HG02623 (cell line): ENCODE results near the gene MEGF6.

Source experiments
- ATAC-seq: cut with Tn5 transposase; IDR thresholded peaks from one replicate; pipeline ENCODE4 v1.9.1; 2021; ENCODE audit warnings: moderate library complexity; ENCODE audit not compliant: unreplicated experiment

The MEGF6 gene

DNA sequence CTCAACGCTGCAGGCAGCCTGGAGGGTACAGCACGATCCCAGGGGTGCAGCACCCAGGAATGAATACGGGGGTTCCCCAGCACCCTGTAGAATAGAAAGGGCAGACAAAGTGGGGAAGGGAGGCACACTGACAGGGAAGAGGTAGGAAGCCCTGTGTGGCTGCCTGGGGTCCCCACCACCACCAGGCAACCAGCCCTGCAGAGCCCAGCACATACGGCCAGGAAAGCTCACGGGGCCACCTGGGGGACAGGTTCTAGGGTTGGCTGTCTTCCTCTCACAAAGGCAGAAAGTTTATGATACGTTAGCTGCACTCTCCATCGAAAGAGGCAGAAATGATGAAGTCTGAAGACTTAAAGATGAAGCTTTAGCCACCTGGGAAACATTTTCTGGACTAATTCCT is 104.4 kb downstream of the MEGF6 start:
- ATAC-seq: no peak

DNA sequence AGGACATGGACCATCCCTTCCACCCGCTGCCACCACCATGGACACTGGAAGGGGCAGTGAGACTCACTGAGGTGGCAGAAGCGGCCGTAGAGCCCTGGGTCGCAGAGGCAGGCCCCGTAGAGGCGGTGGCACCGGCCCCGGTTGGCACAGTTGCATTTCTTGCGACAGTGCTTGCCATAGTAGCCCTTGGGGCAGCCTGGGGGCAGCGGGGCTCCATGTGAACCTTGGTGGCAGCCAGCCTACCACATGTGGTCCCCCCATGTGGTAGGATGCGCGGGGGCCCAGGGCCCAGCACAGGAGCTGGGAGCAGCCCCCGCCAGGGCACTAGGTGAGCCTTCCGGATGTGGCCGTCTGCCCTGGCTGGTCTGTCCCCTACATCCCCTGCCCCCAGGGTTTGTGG is 105.3 kb downstream of the MEGF6 start:
- no peak for ATAC-seq

DNA sequence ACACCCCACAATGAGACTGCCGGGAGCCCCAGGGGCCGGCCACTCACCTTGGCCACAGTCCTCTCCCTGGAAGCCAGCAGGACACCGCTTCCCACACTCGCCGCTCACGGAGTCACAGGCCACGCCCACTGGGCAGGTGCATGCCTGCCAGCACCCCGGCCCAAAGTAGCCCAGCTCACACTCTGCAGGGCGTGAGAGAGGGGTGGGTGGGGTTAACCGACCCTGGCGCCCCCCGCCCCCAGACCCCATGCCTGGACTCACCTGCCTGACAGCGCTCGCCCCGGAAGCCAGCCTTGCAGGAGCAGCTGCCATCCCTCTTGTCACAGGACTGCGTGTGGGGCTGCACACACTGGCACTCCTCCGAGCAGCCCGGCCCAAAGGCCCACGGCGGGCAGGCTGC is 106.1 kb downstream of the MEGF6 start:
- ATAC-seq: no peak

DNA sequence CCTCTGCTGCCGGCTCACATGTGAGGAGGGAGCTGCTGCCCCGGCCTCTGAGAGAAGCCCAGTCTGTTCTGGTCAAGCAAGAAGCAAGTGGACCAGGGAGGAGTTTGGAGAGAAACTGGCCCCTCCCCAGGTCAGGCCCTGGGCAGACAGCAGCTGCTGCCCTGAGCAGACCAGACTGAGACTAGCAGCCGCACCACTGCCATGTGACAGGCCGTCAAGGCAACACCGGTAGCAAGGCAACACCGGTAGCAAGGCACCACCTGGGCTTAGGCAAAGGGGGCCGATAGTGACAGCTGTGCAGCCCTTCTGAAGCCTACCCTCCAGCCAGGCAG is 106.5 kb downstream of the MEGF6 start:
- ATAC-seq: no peak

DNA sequence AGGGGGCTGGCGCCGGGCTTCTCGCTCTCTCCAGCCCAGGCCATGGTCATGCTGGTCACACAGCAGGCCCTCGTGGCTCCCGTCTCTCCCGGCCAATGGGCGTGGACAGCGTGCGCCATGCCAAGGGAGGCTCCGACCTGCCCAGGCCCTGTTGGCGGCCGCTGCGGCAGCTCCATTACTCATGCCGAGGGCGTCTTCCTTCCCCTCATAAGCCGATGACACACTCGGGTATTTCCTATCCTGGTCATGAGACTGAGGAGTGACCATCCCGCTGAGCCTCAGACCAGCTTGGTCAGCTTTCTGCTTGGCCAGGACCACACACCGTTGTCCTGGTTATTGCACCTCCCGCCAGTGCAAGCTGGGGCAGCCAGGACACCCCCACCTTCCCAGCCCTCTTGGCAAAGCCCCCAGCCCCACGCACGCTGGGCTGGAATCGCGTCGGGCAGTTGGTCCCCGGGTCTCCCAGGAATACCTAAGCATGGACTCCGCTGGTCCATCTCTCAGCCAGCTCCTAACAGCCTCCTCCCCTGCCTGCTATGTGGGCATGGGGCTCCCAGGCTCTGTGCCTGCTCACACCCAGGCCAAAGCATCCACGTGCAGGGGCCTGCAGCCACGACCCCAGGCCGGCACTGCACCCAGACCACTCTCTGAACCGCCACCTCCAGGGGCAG is 107.0 kb downstream of the MEGF6 start:
- ATAC-seq: no peak

DNA sequence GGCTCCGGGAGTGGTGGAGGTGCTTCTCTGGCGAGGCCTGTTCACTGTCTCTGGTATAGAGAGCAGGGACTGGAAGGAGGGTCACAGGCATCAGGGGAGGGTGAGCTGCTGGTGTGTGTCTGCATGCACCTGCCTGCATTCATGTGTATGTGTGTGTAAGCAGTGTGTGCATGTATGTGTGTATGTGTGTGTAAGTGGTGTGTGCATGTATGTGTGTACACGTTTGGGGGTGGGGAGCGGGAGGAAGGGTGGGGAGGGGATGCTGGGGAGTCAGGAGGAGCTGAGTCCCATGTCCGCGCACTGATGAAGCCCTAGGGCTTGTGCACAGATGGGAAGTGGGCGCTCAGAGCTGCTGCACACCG is 107.8 kb downstream of the MEGF6 start:
- no peak for ATAC-seq

DNA sequence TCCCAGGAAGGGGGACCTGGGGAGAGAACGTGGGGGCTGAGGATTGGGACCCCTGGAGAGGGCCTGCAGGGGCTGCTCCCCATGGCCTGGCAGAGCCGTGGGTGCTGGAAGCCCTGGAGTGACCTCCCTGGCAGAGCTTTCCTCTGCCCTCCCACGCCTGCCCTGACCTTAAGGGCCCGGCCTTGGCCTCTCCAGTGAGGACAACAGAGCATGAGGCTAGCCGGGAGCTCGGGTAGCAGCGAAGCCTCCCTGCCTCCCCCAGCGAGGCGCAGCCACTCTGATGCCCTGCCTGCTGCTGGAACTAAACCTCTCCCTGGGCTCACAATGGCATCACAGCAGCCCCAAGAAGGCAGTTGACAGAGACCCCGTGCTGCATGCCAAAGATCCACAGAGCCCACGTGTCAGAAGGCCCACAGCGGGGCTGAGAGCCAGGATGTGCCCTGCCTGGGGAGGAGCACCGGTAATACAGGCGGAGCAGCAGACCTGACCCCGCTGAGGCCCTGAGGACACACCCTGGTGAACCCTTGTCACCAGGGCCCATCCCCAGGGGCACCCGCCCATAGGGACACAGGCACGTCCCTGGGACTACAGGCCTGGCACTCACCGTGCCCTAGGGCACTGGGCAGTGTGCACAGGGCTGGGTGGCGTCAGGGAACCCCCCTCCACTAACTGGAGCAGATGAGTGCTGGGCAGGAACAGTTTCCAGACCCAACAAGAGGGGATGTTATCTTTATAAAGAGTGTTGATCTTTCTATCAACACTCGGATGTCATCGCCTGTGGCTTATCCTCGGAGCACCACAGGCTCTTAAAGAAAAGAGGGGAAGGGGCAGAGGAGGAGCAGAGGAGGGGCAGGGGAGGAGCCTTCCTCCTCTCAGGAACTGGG is 108.4 kb downstream of the MEGF6 start:
- no peak for ATAC-seq

DNA sequence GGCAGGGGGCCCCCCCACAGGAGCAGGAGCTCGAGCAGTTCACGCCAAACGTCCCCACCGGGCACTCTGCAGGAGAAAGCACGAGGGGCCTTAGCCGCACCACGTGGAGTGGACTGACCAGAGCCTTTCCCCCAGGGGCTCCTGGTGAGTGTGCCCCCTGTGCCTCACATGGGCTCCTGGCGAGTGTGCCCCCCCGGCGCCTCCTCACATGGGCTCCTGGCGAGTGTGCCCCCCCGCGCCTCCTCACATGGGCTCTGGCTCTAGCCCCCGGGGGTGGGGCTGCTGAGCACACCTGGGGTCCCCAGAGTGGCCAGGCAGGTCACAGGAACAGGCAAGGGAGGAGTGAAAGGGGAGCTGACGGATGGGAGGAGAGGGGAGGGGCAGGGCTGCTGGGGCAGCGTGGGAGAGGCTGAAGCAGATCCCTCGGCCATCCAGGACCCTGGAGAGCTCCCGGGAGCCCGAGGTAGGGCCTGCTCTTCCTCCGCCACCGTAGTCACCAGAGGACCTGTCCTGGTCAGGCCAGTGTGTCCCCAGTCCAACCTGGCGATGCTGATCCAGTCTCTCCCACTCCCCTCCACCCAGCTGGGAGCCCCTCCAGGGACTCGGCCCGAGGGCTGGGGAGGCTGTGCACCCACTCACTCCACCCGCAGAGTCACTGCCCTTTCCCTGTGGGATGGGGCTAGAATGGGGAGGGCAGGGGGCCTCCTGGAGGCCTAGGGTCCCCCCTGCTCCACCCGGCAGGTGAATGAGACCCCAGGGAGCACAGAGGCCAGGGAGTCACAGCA is 109.3 kb downstream of the MEGF6 start:
- no peak for ATAC-seq

DNA sequence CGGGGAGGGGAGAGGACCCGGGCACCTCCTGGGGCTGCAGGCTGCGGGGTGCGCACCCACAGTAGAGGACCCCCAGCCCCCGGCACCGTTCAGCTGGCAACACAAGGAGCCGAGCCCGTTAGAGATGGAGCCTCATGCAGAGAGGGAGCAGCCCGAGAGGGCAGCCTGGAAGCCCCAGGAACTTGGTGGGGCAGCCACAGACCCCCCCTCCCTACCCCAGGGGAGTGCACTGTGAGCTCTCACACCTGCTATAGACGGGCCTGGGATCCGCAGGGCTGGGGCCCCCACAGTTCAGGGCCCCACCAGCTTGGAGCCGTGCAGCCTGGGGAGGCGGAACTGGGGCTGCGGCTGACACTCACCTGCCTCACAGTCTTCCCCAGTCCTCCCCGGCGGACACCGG is 109.9 kb downstream of the MEGF6 start:
- ATAC-seq: no peak

DNA sequence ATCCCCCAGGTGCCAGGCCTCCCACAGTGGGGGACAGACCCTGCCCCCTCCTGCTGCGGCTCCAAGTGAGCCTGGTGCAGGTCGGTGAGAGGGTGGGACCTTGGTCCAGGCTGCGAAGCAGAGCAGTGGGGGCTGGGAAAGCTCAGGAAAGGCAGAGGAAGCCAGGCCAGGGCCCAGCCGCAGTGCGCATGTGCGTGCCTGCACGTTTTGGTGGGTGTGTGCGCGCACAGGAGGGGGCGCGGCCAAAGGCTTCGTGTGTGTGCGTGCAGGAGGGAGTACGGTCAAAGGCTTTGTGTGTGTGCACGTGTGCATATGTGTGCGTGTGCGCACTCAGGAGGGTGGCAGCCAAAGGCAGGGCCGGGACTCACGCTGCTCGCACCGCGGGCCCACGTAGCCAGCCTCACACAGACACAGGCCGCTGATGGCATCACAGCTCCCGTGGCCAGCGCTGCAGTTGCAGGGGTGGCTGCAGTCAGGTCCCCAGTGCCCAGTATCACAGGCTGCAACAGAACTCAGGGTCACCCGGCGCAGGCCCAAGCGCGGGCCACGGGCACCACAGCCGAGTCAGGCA is 111.0 kb downstream of the MEGF6 start:
- ATAC-seq: no peak

DNA sequence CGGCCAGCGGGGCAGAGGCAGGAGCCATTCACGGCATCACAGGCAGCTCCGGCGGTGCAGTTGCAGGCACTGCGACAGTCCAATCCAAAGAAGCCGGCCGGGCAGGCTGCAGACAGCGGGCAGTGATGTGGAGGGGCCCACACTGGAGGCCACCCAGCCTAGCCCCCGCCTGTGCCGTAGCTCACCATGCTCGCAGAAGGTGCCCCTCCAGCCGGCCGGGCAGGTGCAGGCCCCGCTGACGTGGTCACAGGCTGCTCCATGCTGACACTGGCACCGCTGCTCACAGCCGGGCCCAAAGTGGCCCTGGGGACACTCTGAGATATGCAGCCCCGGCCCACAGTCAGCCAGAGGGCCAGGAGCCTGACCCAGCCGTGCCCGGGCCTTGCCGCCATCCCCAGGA is 111.7 kb downstream of the MEGF6 start:
- ATAC-seq: no peak

DNA sequence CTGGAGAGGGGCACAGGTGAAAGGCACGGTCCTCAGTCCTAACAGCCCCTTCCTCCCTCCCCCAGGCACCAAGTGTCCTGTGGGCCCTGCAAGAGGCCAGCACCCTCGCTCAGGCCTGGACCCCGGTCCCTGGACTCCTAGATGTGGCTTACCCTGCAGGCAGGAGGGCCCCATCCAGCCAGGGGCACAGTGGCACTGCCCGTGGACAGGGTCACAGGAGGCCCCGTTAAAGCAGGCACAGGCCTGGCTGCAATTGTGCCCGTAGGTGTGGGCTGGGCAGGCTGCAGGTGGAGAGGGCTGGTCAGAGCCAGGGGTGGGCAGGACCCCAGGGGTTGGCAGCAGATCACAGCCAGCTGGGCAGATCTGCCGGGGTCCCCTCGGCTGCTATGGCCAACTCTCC is 112.3 kb downstream of the MEGF6 start:
- no peak for ATAC-seq

DNA sequence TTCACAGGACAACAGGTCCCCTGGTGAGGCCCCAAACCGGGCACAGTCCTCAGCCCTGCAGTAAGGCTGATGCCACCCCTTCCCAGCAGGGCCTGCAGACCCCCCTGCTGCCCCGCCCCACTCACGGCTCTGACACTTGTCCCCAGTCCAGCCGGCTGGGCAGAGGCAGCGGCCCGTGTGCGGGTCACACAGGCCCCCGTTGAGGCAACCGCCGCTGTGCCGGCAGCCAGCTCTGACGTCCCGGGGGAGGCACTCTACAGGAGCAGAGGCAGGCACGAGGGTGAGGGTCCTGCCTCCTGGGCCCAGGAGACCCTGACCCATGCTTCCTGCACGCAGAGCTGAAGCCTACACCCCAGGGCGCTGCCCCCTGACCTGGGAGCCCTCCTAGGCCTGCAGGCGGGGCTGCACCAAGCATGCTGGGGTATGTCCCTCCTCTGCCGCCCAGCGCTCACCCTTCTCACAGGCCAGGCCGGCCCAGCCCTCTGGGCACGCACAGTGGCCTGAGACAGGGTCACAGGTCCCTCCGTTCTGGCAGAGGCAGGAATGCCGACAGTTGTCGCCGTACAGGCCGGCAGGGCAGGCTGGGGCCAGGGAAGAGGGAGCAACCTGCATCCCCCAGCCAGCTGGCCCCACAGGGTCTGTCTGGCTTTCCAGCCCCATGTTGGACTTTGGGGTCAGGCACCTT is 112.9 kb downstream of the MEGF6 start:
- ATAC-seq: no peak

DNA sequence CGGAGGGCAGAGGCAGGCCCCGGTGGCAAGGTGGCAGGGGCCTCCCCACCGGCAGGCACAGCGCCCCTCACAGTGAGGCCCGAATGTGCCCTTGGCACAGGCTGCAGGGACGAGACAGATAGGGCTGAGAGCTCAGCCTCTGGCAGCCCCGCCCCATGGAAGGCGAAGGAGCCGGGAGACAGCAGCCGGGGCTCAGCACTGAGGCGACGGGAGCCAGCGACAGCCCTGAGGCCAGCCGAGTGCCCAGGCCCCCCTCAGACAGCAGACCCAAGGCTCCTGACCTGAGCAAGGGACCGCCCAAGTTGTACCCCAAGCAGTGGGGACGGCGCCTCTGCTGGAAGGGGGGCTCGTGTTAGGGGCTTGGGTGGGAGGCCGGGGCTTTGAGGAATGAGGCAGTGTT is 113.8 kb downstream of the MEGF6 start:
- ATAC-seq: no peak

DNA sequence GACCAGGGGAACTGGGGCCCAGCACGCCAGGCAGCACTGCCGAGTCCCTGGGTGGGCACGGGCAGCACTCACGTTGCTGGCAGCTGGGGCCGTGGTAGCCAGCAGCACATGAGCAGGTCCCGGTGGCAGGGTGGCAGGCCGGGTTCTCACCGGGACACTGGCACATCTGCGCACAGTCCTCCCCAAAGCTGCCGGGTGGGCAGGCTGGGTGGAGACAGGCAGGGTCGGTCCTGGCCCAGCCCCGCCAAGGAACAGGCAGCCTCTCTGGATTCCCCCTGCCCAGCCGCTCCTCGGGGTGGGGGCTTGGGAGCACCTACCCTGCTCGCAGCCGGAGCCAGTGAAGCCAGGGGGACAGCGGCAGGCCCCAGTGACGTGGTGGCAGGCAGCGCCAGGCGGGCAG is 114.4 kb downstream of the MEGF6 start:
- ATAC-seq: no peak

DNA sequence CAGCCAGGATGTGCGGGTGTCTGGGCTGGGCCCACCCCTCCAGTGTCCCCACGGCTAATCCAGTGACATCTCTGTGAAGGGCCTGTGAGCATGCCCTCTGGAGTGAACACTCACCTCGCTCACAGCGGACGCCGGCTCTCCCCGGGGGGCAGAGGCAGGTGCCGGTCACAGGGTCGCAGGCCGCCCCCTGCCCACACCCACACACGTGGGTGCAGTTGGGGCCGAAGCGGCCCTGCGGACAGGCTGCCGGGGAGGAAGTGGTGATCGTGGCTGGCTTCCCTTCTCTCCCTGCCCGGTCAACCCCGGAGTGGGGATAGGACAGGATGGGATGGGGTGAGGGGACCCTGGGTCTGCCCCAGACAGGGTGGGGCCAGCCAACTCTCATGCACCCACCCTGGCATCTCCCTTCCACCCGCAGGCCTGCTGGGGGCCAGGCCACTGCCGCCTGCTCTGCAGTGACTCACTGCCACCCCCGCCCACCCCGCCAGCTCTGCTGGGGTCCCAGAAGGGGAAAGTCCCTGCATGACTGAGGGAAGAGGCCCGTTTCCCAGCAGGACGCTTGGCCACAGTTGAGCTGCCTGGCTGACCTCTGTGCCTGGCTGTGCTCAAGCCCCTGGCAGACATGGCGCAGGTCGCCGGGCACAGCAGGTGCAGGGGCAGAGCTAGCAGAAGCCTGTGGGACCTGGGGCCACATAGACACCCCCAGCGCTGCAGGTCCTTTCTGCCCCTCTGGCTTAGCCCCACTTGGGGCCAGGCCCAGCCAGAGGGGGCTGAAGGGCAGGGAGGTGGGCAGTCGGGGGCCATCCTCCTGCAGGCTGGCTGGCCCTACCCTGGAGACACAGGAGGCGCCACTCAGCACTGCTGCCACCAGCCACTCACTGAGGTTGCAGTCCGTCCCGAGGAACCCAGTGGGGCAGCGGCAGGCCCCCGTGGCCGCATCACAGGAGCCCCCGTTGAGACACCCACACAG is 115.2 kb downstream of the MEGF6 start:
- no peak for ATAC-seq

DNA sequence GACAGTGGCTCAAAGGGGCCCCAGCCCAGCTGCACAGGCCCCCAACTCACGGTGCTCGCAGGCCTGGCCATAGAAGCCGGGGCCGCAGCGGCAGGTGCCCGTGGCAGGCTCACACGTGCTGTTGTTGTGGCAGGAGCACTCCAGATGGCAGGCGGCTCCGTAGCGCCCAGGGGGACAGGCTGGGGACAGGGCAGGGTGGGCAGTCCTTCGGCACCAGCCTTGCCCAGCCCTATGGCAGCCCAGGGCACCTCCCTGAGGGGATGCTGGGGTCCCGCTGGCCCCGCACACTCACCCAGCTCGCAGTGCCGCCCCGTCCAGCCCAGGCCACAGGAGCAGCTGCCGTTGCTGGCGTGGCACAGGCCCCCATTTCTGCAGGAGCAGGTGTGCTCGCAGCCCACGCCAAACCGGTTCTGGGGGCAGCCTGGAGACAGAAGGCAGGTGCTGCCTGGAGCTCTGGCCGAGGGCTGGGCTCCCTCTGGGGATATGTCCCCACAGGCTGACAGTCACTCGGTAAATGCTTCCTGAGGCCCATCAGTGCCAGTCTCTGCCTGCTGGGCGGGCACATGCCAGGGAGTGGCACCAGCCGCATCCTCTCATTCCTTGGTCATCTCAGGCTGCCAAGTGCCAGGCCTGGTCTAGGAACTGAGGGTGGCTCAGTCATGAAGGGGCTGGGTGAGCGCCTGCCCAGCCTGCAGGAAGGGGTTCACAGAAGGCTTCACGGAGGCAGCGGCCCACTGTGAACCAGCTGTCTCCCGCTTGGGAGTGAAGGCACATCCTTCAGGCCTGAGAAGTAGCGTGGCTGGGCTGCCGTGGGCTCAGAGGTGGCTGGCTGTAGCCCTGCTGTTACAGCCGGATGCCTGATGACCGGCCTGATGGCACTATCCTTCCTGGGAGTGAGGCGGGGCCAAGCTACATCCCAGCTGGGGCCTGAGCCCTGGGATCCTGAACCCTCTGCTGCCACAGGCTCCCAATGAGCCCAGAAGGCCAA is 116.7 kb downstream of the MEGF6 start:
- ATAC-seq: no peak

DNA sequence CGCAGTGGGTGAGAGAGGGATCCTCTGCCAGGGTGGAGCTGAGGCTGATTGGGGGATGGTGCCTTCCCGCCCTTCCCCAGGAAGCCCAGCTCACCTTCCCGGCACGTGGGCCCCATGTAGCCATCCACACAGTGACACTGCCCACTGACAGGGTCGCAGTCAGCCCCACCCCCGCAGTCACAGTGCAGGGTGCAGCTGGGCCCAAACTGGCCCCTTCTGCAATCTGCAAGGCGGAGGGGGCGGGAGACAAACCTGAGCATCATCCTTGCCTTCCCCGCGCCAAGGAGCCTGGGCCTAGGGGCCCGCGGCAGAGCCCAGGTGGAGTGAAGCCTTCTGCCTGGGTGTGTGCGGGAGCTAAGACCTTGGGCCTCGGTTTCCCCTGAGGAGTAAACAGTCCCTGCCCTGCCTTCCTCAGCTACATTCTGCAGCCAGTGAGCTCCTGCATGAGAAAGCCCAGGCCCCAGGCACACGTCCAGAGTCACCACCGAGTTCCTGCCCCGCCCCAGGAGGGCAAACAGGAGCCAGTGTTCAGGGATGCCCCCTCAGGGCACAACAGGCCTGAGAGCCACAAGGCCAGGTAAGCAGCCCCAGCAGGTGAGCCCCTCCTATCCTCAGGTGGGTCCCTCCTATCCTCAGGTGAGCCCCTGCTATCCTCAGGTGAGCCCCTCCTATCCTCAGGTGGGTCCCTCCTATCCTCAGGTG is 118.6 kb downstream of the MEGF6 start:
- ATAC-seq: no peak
